PC-3 (cell line): Measurements from ENCODE around the gene RABGGTA. TPM values are rescaled to one million over a fixed set of nuclear protein-coding genes. Genes with fewer than 3 reads are reported as not detected.

Source experiments
- ATAC-seq: fragments of 200-7000 bp; cut with Tn5 transposase; 2 replicates; pipeline ENCODE4 v1.9.1; 2020; ENCODE audit warnings: mild to moderate bottlenecking, moderate library complexity
- BruUV-seq: library from RNA; stranded (reverse); fragments of 400-500 nt; replicated peaks from 2 replicates; lab custom pipeline; 2021; lab: Mats Ljungman, UMichigan
- CTCF ChIA-PET: fragments of 300-600 bp; sonication (Branson Sonifier 250); formaldehyde crosslinking; loops from one replicate; lab custom pipeline; 2022; ENCODE audit warnings: antibody characterized with exemption; lab: Charles Lee
- POLR2A ChIA-PET: fragments of 300-600 bp; sonication (Branson Sonifier 250); formaldehyde crosslinking; loops from one replicate; lab custom pipeline; 2022; ENCODE audit warnings: antibody characterized with exemption; ENCODE audit not compliant: unreplicated experiment; lab: Charles Lee
- DNase-seq: peaks from one replicate; pipeline ENCODE4 v3.0.0-alpha.2; 2015
- H2AFZ ChIP-seq: fragments of 300-600 bp; sonication (generic); 2 replicates; pipeline ENCODE4 v1.6.0; 2016; ENCODE audit warnings: antibody characterized with exemption, low read length
- H3F3A ChIP-seq: fragments of 300-600 bp; sonication (generic); one replicate; pipeline ENCODE4 v1.6.0; 2017; ENCODE audit warnings: antibody characterized with exemption, low read length, control low read depth, mild to moderate bottlenecking; ENCODE audit not compliant: unreplicated experiment
- H3K27ac ChIP-seq: fragments of 300-600 bp; sonication (generic); 2 replicates; pipeline ENCODE4 v1.5.1; 2016; ENCODE audit warnings: mild to moderate bottlenecking, low read length
- H3K27me3 ChIP-seq: fragments of 300-600 bp; sonication (generic); 2 replicates; pipeline ENCODE4 v1.6.1; 2016; ENCODE audit warnings: low read length, mixed read lengths
- H3K36me3 ChIP-seq: fragments of 300-600 bp; sonication (generic); 2 replicates; pipeline ENCODE4 v1.6.1; 2016; ENCODE audit warnings: low read depth, mixed run types, low read length, mixed read lengths
- H3K4me1 ChIP-seq: fragments of 300-600 bp; sonication (generic); 2 replicates; pipeline ENCODE4 v1.5.1; 2016; ENCODE audit warnings: low read length; ENCODE audit not compliant: insufficient read depth
- H3K4me2 ChIP-seq: fragments of 300-600 bp; sonication (generic); 2 replicates; pipeline ENCODE4 v1.6.0; 2016; ENCODE audit warnings: low read length
- H3K4me3 ChIP-seq: fragments of 300-600 bp; sonication (generic); 2 replicates; pipeline ENCODE4 v1.5.1; 2016; ENCODE audit warnings: mild to moderate bottlenecking, low read length, mixed read lengths
- H3K79me2 ChIP-seq: fragments of 300-600 bp; sonication (generic); 2 replicates; pipeline ENCODE4 v1.6.1; 2017; ENCODE audit warnings: low read length, mixed read lengths
- H3K9ac ChIP-seq: fragments of 300-600 bp; sonication (generic); 2 replicates; pipeline ENCODE4 v1.6.0; 2016; ENCODE audit warnings: mild to moderate bottlenecking, low read length
- H3K9me2 ChIP-seq: fragments of 300-600 bp; sonication (generic); replicated peaks from 2 replicates; pipeline ENCODE4 v1.6.1; 2016; ENCODE audit warnings: mixed run types, low read length, mixed read lengths
- H3K9me3 ChIP-seq: fragments of 300-600 bp; sonication (generic); 2 replicates; pipeline ENCODE4 v1.6.1; 2016; ENCODE audit warnings: low read length, mixed read lengths
- H4K20me1 ChIP-seq: fragments of 300-600 bp; sonication (generic); 2 replicates; pipeline ENCODE4 v1.6.1; 2016; ENCODE audit warnings: low read length, mixed read lengths
- CTCF ChIP-seq: fragments of 300-600 bp; sonication (generic); conservative IDR thresholded peaks from 2 replicates; pipeline ENCODE4 v1.5.1; 2017; ENCODE audit warnings: antibody characterized with exemption, low read depth, mild to moderate bottlenecking, low read length
- EZH2 ChIP-seq: fragments of 300-600 bp; sonication (generic); IDR thresholded peaks from one replicate; pipeline ENCODE4 v1.6.1; 2017; ENCODE audit warnings: antibody characterized with exemption, mild to moderate bottlenecking, low read length; ENCODE audit not compliant: unreplicated experiment
- EZH2phosphoT487 ChIP-seq: fragments of 300-600 bp; sonication (generic); IDR thresholded peaks from 2 replicates; pipeline ENCODE4 v1.6.1; 2018; ENCODE audit warnings: mild to moderate bottlenecking, antibody characterized with exemption, low read length, borderline replicate concordance
- intact Hi-C: fragments of 100-400 bp; cut with micrococcal nuclease; formaldehyde crosslinking; loops from 2 replicates; pipeline ENCODE4 v1.9.0; 2023
- total RNA-seq: library from RNA; depleted of rRNA; stranded (reverse); fragments of >200 nt; gene quantifications from 2 replicates; pipeline ENCODE4 v1.2.3, GENCODE V29; 2014

Gene RABGGTA
- total RNA-seq, 1 experiment from 2014 or later: 39.2 TPM

DNA sequence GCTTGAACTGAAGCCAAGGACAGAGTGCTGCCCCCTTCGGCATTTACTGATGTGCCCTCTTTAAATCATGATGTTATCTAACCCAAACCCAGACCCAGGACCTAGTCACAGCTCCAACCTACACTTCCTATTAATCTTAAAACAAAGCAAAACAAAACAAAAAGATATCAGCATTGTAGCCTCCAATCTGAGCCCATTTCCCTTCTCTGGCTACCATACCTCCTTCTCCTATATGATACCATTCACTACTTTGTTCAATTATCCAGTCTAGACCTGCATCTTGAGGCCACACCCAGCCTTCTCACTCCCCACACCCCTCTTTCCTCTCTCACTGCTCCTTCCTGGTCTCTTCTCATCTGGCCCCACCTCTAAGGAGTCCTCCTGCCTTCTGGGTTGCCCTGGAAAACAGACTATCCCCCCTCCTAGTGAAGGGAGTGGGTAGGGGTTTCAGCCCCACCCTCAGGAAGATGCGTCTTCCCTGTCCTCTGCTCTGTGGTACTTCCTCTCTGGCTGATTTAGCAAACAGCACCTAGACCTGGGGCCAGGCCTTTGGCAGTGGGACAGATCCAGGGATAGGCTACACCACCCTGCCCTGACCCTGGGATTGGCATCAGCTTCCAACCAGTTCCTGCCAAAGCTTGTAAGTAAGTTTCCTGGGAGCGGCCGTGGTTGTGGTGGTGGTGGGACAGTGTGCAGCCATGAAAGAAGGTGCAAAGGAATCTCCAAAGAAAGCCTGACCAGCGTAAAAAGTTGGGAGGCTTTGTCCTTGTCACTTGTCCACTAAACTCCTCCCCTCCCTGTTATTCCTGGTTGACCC lies 43.2 kb upstream of the RABGGTA start:
- Histone ChIP-seq H3K4me3 (no peak overlapping the region), H4K20me1 (no peaks in the 10 kb centered on the region), H3K4me2 (no peak overlapping the region), H3K27ac (no peak overlapping the region), H3F3A (no peaks in the 10 kb centered on the region), H3K9ac (no peak overlapping the region), H3K9me3 (no peaks in the 10 kb centered on the region), H3K36me3 (peaks cover 7% of the 10 kb centered on the region; the same call in 1 of the 2 replicates), H3K79me2 (no peaks in the 10 kb centered on the region), H3K9me2 (no peaks in the 10 kb centered on the region), H3K27me3 (no peaks in the 10 kb centered on the region), H3K4me1 (peaks cover 12% of the 10 kb centered on the region), H2AFZ (no peak overlapping the region)
- DNase-seq: no peak
- CTCF ChIA-PET: no interaction called here
- BruUV-seq: no TSS peak
- no peak for ATAC-seq
- TF ChIP-seq EZH2 (no peak), EZH2phosphoT487 (no peak), CTCF (no peak)
- intact Hi-C loops: no loop called here
- POLR2A ChIA-PET: interaction anchor here (0.7 kb wide), 1 partner anchor 168 kb away, joined by 5 read pairs; no protein-coding TSS in a partner anchor

GRCh38 chr14:24313913-24314312 lies 42.5 kb upstream of the RABGGTA start:
- intact Hi-C loops: no loop called here
- Histone ChIP-seq H4K20me1 (no peaks in the 10 kb centered on the region), H3K9ac (no peak overlapping the region), H3K4me3 (no peak overlapping the region), H3K9me3 (no peaks in the 10 kb centered on the region), H2AFZ (no peak overlapping the region), H3K79me2 (no peaks in the 10 kb centered on the region), H3K27me3 (no peaks in the 10 kb centered on the region), H3K36me3 (peaks cover 8% of the 10 kb centered on the region; the same call in 1 of the 2 replicates), H3K9me2 (no peaks in the 10 kb centered on the region), H3F3A (no peaks in the 10 kb centered on the region), H3K4me2 (no peak overlapping the region), H3K27ac (no peak overlapping the region), H3K4me1 (peaks cover 12% of the 10 kb centered on the region)
- POLR2A ChIA-PET: interaction anchor here (0.7 kb wide), 1 partner anchor 167 kb away, joined by 5 read pairs; no protein-coding TSS in a partner anchor
- ATAC-seq: no peak
- DNase-seq: no peak
- TF ChIP-seq EZH2: no peak
- TF ChIP-seq EZH2phosphoT487: no peak
- no peak for TF ChIP-seq CTCF
- no TSS peak for BruUV-seq
- CTCF ChIA-PET: no interaction called here
